HG03520 (cell line): ENCODE data around the gene LRCH3.

Source experiments
- ATAC-seq: cut with Tn5 transposase; IDR thresholded peaks from one replicate; pipeline ENCODE4 v1.9.1; 2021; ENCODE audit warnings: mild to moderate bottlenecking, moderate library complexity; ENCODE audit not compliant: unreplicated experiment

The LRCH3 gene

DNA sequence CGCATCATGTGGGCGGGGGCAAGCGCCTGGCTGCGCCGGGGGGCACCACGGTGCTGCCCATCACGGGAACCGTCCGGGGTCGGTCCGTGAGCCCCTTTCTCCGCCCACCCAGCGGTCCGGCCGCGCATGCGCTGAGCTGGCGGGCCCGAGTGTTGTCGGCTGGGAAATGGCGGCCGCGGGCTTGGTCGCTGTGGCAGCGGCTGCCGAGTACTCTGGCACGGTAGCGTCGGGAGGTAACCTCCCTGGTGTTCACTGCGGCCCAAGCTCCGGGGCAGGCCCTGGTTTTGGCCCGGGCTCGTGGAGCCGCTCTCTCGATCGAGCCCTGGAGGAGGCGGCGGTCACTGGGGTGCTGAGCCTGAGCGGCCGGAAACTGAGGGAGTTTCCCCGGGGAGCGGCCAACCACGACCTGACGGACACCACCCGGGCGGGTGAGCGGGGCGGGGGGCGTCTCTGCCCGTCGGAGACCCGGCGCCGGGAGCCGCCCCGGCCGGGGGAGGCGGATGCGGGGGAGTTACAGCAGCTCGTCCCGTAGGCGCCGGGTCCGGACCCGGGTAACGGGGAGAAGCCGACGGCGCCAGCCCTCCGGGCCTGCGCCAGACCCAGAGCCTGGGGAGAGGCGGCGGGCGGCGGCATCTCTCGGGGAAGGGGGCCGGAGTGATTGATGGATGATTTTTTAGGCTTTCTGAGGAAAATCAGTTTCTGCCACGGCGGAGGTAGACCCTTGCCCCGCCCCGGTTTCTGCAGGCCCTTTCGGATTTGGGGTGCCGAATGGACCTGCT, at the start of gene LRCH3:
Gene LRCH3 (plus strand): TSS at position 142 of the 779 bp plus-strand sequence. CDS start 25 bp downstream, at position 167.
- ATAC-seq: peak; percentile 65

DNA sequence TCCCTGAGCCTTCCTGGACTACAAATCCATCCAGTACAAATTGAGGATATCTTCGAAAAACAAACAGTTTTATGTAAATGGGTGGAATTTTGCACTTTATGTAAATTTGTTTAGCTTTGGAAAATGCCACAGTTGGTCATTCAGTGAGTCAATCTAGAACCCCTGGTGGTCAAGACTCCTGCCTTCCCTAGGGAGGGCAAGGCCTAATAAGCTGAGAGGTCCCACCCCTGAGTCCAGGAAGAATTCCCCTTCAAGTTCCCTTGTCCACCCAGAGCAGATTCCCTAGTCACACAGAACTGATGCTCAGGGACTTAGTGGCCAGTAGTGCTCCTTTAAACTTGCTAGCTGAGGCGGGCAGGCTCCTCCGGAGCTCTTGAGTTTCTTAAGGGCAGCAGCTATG, 48.3 kb upstream of the LRCH3 start:
- ATAC-seq: no peak

DNA sequence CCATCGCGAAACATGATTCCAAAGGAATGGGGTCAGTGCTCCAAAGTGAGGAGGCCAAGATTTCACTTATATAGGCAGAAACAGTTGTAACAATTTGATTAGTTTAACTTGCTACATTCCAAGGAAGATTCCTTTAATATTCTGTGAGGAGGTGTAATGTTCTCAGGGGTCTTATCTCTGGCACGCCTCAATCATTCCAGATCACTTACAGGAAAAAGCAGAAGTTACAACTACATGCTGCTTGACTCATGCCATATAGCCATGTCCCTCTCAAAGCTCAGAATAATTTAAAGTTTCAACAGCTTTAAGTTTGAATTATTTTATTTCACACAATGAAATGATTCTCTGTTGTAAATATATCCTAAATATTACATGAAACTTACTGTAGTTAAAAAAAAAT, 44.8 kb upstream of the LRCH3 start:
- no peak for ATAC-seq

DNA sequence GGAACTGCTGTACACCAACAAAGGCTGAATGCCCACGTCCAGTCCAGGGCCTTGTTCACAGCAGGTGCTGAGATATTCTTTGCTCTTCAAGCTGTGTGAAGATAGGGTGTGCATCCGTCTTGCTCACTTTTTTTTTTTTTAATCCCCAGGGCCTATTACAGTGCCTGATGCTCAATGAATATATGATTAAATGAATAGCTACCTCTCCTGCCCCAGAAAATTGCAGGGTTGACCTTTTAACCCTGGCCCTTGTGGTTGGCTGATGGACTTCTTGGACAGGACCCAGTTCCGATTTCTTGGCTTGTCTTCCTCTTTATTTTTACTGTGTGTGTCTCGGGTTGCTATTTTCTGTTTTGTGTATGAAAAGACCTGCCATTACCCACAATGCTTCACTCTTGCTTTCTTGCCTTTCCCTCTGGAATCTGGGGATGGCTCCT, 44.2 kb upstream of the LRCH3 start:
- no peak for ATAC-seq

DNA sequence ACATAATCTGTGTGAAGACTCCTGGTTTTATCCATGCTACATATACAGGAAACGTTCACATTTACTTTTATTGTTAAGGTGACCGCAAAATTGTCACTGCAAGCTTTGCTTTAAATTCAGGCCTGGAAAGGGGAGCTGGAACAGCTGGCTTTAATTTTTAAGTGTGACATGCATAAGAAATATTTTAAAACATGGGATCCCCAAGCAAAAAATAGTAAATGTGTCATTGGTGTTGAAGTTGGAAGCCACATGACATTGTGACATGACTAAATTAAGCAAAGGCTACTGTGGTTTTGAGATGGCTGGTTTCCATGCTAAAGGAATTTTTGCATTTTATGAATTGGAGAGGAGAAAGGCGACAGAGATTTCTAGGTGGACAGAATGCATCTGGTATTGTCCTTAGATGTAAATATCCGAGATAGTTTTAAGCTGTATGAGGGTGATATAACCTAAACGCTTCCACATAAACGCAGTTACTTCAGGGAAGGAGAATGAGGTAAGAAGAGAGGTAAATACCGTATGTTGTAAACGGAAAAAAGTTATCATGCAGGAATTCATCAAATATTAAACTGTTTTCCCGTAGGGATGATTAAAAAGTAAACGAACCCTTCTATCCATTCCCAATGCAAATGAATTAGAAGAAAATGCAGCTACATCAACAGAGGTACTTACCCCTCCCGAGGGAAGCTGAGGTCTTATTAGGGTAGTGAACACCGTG, 42.3 kb upstream of the LRCH3 start:
- no peak for ATAC-seq

DNA sequence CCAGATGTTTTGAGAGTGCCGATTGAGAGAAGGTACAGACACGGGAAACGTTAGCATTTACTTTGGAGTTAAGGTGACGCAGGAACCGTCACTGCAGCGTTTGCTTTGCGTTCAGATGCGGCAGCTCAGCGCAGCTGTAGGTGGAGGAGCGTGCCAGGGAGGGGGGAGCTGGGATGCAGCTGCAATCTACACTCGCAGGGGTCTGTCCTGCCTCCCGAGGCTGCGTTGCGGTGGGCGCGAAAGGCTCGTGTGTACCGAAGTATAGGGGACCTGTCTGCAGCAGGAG, 41.8 kb upstream of the LRCH3 start:
- peak; percentile 27 for ATAC-seq

DNA sequence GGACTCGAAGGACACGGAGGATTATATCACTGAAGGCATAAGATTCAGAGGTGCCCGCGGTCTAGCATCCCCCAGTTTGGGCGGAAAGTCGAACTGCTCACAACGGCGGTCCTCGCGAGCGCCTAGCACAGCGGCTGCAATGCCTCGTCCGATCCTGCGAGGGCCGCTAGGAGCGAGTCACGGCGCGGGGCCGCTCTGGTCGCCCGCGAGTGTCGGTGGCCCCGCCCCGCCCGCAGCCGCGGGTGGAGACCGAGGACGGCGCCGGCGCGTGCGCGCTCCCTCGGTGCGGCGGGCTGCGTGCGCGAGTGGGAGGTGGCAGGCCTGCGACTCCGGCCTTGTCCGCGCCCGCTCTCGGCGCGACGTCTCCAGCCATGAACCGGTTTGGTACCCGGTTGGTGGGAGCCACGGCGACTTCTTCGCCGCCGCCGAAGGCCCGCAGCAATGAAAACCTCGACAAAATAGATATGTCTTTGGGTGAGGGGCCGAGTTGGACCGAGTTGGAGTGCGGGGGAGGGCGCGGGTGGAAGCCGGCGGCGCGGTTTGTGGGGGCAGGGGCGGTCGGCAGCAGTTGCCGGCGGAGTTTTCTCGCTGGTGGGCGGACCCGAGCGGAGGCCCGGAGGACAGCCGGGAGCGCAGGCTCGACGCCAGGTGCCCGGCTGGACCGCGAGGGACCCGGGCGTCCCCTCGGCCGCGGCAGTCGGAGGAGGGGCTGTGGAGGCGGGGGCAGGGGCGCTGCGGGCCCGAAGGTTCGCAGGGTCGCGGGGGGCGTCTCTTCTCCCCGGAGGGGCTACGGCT, 41.3 kb upstream of the LRCH3 start, which contains the start of gene FYTTD1:
Gene FYTTD1 (plus strand): TSS at position 283 of the 795 bp plus-strand sequence. CDS start 89 bp downstream, at position 372.
- ATAC-seq: peak; percentile 74

DNA sequence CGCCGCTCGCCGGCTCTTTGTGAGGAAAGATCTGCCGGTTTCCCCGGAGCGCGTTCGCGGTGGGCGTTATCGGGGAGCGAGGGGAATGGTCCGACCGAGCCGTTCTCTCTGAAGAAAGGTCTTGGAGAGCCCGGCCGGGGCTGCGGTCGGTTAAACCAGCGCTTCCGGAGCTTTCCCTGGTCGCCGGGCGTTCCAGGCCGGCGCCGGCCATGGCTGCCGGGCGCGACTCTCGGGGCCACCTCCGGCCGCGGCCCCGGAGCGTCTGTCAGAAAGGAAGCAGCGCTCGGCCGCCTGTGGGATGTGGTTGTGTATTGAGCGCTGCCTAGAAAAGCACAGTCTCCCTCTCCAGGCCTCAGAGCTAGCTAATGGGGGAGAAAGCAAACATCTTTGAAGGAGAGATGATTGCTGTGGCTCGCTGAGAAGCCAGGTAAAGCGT, 40.6 kb upstream of the LRCH3 start:
- peak; percentile 37 for ATAC-seq

DNA sequence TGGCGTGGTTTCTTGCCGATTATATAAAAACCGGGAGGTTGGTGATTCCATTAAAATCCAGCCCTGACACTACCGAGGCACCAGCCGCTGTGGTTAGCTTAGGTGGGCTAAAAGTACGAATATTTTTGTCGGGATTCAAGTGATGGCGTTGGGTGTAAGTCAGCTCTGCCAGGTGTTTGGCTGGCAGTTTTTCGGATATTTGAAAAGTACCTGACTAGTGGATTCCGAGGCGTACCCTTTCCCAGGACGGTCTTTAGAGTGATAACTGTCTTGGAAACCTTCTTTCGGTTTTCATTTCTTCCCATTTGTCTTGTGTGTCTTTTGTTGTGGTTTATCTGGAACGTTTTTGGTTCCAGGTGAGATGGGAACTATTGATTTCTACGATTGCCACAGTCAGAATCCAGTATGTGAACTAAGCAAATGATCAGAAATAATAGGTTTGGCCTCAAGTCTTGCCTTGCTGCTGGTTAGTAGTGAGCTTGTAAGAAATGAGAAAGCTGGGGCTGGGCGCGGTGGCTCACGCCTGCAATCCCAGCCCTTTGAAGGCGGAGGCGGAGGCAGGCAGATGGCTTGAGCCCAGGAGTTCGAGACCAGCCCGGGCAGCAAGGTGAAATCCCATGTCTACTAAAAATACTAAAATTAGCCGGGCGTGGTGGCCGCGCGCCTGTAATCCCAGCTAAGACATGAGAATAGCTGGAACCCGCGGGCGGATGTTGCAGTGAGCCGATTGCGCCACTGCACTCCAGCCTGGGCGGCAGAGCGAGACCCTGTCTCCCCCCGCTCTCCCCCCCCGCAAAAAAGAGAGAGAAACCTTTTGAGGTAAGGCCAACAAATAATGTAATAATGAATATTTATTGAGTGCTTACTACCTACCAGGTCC, 40.0 kb upstream of the LRCH3 start:
- ATAC-seq: no peak

DNA sequence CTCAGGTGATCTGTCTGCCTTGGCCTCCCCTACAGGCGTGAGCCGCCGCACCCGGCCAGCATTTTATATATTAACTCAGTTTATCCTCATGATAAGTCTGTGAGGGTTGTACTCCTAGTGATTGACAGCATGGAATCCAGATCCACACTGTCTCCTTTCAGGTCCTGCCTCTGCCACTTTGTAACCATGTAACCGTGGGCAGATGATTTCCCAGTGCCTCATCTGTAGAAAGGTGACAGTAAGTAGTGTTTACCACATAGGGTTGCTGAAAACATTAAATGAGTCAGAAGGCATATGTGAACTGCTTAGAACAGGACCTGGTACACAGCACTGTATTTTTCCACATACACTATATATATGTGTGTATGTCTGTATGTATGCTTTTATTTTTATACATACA, 38.9 kb upstream of the LRCH3 start:
- ATAC-seq: no peak

DNA sequence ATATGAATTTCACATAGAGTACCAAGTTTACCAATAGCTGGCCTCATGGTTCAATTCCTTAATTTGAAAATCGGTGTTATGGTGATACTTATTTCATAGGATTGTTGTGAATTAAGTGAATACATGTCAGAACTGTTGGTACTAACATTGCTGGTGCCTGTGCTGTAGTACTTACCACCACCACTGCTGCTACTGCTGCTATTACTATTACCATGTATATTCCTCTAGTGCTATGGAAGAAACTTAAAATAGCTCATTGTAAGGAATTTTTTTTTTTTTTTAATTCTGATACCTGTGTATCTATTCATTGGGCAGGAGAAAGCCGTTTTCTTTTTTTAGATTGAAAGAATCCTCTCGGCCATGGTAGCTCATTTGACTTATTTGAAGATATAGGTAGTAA, 37.8 kb upstream of the LRCH3 start:
- ATAC-seq: no peak

DNA sequence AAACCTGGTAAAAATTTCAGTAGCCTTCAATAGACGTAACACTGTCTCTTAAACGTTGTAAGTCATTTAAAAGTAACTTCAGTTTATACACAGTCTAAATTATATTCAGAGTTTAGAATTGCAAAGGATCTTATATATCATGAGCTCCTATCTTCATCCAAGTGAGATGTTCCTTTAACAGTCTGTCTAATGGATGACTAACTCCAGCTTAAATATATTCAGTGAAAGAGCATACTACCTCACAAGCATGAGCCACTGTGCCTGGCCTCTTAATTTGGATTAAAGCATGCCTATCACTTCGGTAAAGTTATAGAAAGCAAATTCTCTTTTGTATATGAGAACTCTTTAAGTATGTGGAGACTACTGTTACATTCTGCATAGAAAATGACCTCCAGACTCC, 34.4 kb upstream of the LRCH3 start:
- no peak for ATAC-seq

DNA sequence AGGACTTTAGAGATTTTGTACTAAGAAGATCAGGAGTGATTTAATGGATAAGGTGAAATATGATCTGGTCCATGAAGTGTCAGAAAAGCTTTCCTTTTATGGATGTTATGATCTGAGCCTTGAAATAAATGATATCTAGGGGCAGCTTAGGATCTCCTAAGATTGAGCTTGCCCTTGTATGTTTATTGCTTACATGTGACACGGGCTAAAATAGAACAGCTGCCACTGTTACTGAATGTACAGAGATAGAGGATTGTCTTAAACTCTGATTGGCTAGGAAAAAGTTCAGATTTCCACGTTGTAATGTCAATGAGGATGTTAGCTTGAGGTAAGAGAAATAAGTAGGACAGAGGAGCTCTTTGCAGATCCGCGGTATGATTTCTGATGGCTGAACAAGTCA, 32.5 kb upstream of the LRCH3 start:
- ATAC-seq: no peak

DNA sequence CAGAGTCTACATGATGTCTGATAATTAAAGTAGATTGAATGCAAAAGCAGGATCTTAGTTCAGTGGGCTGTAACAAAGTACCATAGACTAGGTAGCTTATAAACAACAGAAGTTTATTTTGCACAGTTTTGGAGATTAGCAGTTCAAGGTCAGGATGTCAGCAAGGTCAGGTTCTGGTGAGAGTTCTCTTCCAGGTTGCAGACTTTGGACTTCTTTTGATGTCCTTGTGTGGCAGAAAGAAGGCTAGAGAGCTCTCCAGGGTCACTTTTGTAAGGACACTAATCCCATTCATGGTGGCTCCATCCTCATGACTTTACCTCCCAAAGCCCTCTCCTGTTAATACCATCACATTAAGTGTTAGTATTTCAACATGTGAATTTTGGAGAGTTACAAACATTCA, 29.3 kb upstream of the LRCH3 start:
- no peak for ATAC-seq

DNA sequence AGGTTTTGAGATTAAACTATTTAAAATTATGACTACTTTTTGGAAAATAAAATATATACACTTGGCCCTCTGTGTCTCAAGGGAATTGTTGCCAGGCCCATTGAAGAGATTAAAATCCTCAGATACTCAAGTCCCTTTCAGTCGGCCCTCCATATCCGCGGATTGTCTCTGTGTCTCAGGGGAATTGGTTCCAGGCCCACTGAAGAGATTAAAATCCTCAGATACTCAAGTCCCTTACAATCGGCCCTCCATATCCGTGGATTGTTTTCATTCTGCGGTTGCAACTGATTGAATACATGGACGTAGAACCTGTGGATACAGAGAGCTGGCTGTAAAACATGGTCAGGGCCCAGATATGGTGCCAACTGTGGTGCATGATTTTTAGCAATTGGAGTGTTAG, 15.7 kb upstream of the LRCH3 start:
- no peak for ATAC-seq

DNA sequence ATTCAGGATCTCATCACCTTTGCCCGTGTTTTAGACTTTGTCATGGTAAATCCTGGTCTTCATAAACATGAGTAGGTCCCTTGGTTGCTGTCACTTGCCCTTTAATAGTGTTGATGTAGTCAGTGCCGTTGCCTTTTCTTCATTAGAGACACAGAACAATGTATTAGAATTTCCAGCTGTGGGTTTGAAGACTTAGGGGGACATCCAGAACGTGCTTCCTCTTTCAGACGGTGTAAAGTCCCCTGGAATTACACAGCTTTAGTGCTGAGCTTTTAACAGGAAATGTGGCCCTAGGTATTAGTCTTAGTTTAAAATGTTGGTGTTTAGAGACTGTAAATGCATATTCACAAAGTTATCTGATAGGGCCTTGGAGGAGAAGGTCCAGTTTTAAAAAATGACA, 8.8 kb upstream of the LRCH3 start:
- ATAC-seq: peak; percentile 51

DNA sequence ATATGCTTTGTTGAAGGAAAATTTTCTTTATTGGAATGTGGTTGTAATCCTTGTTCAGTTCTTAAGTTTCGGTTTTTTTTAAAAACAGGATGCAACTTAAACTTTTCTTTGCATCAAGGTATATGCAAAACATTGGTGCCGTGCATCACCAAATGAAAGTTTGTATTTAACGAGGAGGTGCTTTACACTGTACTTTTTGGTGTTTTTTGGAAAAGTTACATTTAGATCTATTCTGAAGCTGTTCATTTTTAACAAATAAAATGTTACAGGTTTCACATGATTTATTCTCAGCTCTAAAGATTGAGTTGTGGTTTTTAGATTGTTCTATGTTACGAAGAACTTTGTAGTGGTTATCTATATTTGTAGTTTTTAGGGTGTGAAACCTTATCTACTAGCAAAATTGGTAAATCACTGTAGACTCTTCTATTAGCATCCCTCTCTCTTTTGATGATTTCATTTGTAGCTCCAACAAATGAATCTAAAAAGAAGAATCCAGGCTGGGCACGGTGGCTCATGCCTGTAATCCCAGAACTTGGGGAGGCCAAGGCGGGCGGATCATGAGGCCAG, 7.0 kb upstream of the LRCH3 start:
- no peak for ATAC-seq

DNA sequence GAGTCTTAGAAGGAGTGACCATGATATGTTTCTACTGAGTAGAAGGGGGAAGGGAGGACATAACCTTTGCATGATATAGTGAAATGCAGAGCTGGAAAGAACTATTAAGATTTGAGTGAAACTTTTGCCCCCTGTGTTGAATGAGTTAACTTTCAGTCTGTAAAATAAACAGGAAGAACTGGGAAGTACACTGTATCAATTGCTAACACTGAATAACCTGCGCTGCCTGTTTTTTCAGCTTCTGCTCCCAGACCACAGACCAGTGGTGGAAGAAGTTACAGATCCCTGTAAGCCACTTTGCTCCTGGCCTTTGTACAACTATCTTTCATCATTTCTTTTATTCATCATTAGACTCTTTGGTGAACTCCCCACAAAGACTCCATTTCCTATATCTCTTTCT, 3.6 kb upstream of the LRCH3 start:
- no peak for ATAC-seq

DNA sequence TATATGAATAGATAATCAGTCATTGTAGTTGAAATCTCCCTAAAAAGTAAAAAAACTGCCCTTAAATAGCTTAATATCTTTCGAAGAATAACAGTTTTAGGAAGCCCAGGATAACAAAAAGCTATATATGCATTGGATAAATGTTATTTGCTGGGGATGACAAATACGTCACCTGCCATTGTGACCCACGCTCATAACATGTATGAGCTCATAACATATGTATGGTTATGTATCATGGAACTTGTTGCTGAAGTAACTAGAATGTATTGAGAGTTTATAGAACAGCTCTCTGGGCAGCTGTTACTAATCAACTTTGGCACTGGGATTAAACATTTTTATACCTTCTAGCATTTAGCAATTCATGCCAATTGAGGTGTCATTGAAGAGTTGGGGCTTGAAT, 1.7 kb upstream of the LRCH3 start:
- no peak for ATAC-seq

DNA sequence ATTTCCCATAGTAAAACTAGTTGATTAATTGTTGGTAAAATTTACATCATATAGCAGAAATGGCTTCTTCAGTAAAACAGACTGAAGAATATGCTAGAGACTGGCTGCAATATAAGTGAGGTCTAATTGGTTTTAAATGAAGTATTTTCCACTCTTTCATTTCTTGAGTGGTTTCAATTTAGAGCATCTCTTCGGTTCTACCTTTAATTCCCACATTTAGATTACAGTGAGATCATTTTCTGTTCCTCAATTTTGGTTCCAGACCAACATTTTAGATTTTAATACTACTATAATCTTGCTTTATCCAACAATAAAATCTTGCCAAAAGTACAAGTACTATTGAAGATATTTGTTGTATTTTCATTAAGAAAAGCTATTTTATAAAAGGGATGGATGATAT, 1.0 kb upstream of the LRCH3 start:
- no peak for ATAC-seq
